A673 (cell line): ENCODE results near the gene FAM177B.

Source experiments
- EZH2 ChIP-seq: fragments of 200-600 bp; sonication (generic); IDR thresholded peaks from 2 replicates; pipeline ENCODE4 v1.6.1; 2017; ENCODE audit warnings: borderline replicate concordance, low read depth, mild to moderate bottlenecking, mixed read lengths, antibody characterized with exemption, low read length; ENCODE audit not compliant: poor library complexity, severe bottlenecking
- TF ChIP-seq, protein P1 (sequence below): fragments of 300-800, 200-600 bp; sonication (generic); conservative IDR thresholded peaks from 2 replicates; pipeline ENCODE4 v1.5.1; 2017; ENCODE audit warnings: low read depth, mild to moderate bottlenecking, antibody characterized with exemption, low read length, moderate library complexity, mixed read lengths

DNA sequence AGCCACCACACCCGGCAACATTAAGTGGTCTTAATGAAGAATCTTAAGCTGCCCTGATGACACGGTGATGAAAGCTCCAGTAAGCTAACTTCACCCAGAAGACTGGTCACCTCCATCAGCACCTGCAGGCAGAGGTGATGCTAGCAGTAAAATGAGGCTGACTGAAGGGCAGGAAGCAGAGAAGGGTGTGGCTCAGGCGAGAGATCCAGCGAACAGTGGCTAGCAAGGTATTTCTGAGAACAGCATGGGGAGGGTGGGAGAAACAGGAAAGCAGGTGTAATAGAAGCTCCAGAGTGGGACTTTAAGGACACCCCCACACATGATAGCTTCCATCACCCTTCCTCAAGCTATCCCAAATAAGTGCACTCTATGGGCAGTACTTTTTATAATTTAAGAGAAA, 62.0 kb downstream of the FAM177B start:
- TF ChIP-seq, protein P1, sequence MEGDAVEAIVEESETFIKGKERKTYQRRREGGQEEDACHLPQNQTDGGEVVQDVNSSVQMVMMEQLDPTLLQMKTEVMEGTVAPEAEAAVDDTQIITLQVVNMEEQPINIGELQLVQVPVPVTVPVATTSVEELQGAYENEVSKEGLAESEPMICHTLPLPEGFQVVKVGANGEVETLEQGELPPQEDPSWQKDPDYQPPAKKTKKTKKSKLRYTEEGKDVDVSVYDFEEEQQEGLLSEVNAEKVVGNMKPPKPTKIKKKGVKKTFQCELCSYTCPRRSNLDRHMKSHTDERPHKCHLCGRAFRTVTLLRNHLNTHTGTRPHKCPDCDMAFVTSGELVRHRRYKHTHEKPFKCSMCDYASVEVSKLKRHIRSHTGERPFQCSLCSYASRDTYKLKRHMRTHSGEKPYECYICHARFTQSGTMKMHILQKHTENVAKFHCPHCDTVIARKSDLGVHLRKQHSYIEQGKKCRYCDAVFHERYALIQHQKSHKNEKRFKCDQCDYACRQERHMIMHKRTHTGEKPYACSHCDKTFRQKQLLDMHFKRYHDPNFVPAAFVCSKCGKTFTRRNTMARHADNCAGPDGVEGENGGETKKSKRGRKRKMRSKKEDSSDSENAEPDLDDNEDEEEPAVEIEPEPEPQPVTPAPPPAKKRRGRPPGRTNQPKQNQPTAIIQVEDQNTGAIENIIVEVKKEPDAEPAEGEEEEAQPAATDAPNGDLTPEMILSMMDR = no peak
- TF ChIP-seq EZH2 = no peak
